SKM-1 (cell line): ENCODE results near the gene NRAS.

Experiments used
- DNase-seq: peaks from one replicate; lab custom pipeline; 2025; ENCODE audit not compliant: unreplicated experiment; lab: John Stamatoyannopoulos, UW

NRAS gene

DNA sequence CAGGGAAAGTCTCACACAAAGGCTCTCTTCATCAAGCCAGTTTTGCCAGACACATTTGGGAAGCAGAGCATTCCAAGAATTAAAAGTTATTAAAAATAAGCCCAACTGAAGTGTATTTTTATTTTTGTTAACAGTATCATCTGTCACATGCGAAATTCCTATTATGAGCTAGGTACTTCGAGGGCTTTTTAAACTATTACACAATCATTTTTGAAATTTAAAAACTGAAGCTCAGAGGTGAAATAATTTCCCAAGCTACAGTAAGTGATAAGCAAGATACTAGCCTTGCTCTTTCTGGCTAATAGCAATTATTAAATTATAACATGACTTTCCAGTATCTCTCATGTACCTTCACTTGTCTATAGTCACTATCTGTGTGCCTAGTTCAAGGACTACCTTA is 12.0 kb upstream of the NRAS start:
- no peak for DNase-seq

DNA sequence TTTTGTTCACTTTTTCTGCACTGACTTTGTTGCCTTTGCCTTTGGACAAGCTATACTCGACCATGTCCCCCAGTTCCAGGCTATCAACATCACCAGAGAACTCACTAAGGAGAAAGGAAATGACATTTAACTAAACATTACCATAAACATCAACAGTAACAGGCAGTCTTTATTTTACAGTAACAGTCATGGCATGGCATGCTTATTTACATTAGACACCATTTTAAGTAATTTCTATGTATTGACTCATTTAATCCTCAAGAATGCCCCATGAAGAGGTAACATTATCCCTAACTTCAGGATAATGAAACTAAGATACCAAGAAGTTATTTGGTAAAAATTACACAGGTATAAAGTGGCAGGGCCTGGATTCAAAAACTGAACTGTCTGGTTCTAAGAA is 8.7 kb upstream of the NRAS start:
- no peak for DNase-seq

DNA sequence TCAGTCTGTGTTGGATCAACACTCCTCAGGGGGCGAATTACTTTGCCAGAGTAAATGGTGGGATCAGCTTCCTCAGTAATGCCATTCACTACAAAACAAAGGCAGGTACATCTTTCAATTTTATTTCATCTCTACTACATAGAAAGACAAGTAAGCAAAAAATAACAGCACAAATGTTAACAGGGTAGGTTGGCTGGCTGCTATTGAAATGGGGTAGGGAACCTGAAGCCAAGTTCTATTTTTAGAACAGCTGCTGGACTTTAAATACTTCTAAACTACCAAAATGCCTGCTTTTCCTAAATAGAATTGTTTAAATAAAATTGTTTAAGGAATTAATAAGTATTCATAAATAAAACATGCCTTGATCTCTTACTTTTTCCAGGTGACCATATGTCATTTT is 7.3 kb upstream of the NRAS start:
- no peak for DNase-seq

DNA sequence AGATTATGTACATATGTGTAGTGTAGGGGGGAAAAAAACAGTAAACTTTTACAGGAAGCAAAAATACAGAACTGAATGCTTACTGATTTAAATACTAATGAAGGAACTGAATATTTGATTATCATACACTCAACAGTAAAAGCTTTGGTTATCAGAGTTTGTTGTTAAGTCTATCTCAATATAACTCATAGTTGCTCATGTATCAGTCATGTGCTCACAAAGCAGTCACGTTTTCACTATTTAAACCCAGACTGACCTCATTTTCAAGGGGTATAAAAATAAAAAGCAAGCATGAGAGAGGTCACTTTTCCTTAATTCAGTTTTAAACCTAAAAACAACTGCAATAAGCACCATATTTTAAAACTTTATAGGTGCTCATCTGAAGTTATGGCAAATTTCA is 6.9 kb upstream of the NRAS start:
- DNase-seq: no peak

DNA sequence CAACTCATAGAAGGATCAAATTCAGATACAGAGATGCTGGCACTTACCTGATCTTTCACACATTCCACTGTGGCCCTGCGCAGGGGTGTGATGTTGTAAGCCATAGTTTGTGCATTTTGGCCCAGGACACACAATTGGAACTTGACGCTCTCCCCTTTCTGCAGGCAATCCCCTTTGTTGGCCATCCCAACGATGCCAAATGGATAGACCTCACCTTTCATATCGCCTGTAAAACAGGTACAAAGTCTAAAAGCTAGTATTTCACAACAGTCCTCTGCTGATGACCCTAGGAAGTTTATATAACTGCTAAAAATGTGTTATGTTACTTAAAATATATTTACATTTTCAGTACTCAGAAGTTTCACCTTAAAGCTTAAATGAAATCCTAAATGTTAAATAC is 3.9 kb upstream of the NRAS start:
- DNase-seq: no peak

DNA sequence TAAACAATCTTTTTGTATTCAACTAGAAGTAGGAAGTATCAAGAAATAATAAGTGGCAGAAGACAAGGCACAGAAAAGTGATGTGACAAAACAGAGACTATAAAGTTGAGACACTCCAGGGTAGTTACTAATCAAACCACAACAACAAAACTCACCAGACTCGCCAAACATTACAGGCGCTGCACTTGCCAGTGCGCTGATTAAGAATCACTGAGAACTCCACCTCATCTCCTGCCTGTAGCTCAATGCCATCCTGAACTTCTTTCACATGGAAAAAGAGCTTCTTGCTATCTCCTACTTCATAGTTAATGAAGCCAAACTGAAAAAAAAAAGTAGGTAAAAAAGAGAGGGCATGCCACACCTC is 2.8 kb upstream of the NRAS start:
- no peak for DNase-seq

DNA sequence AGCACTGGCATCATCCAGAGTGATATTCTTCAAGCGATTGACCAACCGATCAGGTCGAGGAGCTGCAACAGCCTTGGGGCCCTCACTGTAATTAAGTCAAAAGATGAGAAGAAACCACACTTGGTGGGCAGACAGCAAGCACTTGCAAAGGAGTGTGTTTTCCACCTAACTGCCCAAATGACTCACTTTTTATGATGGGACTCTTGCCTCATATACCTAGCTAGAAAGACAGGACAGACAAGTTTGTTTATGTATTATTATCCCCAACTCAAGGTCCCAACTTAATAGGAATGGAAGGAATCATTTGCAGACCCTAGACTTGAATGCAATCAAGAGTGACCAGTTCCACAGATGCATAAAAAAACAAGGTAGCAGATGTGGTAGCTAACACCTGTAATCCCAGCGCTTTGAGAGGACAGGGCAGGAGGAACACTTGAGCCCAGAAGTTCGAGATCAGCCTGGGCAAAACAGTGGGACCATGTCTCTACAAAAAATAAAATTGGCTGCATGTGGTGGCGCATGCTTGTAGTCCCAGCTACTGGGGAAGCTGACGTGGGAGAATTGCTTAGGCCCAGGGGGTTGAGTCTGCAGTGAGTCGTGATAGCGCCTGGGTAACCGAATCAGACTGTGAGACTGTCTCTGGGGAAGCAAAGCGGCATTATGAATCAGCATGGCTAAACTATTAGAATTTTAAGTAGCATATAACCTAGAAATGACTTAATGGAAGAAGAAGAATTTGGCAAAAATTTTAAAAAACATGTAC is 2.3 kb upstream of the NRAS start:
- DNase-seq: no peak

DNA sequence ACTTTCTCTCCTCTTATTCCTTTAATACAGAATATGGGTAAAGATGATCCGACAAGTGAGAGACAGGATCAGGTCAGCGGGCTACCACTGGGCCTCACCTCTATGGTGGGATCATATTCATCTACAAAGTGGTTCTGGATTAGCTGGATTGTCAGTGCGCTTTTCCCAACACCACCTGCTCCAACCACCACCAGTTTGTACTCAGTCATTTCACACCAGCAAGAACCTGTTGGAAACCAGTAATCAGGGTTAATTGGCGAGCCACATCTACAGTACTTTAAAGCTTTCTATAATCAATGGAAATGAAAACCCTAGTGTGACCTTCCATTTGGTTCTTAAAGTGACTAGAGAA is 643 bp downstream of the NRAS start:
- no peak for DNase-seq

DNA sequence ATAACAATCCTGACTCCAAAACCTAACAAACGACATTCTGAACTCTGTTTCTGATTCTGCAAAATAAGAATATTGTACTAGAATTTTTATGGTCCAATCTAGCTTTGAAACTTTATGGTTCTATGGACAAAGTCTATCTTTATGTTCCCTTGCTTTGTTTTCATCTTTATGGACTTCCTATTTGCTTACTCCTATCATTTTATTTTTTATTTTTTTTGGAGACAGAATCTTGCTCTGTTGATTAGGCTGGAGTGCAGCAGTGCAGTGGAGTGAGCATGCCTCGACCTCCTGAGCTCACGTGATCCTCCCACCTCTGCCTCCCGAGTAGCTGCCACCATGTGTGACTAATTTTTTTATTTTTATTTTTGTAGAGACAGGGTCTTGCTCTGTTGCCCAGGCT is 3.6 kb downstream of the NRAS start:
- DNase-seq: no peak

DNA sequence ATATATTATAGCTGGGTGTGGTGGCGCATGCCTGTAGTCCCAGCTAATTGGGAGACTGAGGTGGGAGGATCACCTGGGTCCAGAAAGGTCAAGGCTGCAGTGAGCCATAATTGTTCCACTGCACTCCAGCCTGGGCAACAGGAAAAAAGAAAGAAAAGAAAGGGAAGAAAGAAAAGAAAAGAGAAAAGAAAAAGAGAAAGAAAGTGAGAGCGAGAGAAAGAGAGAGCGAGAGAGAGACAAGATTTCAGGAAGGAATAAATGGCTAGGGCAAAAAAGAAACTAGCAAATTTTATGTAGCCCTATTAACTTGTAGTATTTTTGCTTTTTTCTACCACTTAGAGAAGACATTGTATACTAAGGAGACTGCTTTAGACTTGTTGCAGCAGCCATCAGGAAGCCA is 6.2 kb downstream of the NRAS start:
- no peak for DNase-seq

DNA sequence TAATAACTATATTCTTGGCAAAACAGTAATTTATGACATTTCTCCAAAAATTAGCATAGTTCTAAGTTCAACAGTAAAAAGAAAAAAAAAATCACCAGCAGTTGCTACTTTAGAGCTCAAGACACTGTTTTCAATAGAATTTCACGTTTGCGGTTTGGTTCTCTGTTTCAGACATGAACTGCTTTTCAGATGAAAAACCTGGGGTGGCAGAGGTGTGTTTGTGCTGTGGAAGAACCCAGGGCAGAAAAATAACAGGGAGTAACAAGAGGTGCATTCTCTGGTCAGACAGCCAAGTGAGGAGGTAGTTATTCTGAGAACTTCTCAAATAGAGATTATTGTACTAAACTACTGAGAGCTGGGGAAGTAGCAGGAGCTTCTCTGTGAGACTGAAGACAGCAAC is 9.0 kb downstream of the NRAS start:
- DNase-seq: no peak

DNA sequence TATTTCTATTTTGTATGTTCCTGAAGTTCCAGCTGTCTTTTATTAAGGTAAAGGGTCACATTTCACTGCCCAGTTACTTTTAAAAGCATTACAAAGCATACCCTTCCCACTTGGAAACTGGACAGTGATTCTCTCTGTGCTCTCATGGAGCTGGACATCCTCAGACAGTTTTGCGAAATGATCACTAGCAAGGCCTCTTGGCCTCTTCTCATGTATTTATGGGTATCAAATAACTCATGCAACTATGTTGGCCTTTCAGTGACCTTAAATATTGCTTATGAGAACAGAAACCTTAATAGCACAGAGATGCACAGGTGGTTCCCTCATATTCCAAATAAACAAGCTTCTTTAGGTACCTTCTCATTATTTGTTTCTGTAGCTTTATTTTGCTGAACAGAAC is 13.3 kb downstream of the NRAS start:
- DNase-seq: no peak

DNA sequence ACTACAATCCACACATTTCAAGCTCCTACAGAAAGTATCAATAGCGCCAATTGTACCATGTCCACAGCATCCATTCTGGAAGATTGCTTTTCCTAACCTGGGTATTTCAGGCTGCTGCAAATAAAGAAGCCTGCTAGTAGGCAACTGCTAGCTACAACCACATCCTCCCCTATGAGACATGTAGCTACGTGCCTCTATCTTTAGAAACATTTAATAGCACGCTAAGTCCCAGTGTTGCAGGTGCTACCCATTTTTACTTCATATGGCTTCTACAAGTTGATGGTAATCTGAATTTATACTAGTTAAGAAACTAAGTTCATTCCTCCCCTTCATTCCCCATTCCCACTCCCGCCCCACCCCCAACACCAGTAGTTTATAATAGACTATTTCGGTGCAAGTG is 13.8 kb downstream of the NRAS start:
- DNase-seq: no peak

DNA sequence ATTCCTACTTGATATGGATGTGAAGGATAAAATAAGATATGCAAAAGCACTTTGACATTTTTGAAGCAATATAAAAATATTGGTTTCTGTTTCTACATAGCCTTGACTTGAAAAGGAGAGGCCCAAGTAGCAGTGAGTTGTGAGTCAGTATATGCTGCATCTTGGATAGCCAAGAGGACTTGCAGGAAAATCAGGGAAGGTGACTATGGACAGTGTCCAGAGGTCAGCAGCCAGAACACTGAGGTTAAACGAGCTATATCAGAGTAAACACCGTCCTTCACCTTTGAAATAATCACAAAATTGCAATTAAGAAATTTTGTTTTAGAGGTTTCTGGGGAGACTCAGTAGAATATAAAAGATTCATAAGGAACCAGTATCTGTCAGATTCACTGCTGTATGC is 14.6 kb downstream of the NRAS start:
- DNase-seq: no peak

DNA sequence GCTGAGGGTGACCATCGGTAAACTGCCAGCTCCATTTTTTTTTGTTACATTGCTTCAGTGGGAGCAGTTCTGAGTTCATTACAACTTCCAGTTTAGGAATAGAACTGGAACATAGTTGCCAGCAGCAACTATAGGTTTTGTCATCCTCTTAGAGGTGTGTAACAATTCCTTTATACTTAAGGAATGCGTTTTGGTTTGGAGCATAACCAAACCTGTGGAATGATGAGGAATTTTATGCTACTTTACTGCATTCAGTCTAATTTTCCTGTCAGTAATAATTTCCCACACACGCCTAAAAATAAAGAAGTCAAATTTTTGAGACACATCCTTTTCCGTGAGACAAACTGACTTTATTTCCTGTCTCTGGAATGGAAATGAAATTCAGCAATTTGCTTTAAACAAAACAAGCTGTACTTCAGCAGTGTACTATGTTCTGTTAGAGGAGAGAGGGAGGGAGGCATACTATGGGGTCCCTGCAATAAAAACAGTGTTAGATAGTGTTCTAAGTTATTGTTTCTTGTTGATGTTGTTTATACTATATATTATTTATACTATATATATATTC is 16.5 kb downstream of the NRAS start:
- DNase-seq: no peak

DNA sequence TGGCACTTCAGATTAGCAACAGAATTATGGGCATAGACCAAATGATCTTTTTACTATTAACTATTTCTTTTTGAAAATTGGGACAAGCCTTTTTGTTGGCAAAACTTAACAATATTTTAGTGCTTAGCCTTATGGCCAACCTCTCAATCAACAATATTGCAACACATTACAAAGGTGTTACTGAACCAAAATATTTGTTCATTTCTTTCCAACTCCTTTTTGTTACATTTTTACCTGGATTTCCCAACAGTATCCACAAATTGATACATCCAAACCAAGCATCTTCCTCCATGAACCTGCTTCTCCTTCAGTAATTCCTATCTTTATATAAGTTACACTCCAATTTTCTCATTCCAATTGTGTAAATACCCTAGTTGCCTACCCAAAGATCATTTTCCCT is 19.8 kb downstream of the NRAS start:
- DNase-seq: no peak

DNA sequence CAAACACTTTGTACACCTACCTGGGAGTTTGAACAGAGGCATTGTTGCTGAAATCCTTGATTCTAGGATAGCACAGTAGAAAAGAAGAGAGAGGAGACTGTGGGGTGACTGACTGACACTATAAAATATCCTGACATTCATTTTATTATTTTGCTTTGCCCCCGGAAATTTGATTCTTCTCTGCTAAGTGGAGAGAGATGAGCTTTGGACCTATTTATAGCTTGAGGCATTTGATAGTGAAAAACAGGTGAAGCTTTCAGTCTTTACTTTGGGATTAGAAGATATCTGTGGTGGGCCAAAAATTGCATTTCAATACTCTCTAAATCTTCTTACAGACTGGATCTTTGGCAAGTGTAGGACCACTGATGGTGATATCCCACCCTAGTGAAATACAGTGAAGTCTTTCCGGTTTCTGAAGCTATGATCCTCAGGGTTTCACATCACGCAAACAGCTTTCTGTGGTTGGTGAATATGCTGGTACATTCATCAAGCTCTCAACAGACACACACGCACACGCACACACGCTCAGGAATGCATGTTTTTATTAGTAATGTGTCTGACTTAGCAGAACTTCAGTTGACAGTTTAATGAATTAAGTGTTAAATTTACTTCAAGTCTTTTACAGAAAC is 21.0 kb downstream of the NRAS start, which contains the start of gene AMPD1:
Gene AMPD1 (minus strand): TSS at position 117 of the 629 bp plus-strand sequence. CDS start 75 bp downstream, at position 42.
- no peak for DNase-seq

DNA sequence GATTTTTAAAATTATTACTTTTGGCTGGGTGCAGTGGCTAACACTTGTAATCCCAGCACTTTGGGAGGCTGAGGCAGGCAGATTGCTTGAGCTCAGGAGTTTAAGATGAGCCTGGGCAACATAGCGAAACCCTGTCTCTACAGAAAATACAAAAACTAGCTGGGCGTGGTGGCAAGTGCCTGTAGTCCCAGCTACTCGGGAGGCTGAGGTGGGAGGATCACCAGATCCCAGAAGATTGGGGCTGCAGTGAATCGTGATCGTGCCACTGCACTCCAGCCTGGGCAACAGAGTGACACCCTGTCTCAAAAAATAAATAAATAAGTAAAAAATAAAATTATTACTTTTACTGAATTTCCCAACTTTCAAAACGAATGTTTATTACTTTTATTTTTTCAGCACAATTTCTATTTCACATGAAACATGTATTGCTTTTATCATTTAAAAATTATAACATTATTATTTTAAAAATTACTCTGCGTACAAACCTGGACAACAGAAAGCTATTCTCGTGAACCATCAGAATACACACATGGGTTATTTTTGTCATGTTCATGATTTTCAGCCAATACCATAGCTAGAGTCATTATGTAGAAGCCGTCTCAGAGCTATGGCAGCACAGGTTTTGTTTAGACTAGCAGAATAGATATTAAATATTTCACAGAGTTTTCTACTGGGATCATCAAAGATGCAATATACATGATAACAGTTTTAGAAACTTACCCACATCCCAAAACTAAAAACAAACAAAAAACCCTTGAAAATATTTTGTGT is 21.8 kb downstream of the NRAS start:
- no peak for DNase-seq

DNA sequence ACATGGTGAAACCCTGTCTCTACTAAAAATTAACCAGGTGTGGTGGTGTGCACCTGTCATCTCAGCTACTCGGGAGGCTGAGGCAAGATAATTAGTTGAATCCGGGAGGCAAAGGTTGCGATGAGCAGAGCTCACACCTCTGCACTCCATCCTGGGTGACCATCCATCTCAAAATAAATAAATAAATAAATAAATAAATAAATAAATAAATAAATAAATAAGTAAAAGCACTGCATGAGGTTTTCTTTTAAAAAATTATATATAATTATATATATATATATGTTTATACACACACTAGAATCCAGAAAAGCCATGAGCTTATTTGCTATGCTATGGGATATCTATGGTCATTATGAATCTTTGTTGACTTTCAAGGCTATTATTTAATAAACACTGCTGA is 23.6 kb downstream of the NRAS start:
- no peak for DNase-seq

DNA sequence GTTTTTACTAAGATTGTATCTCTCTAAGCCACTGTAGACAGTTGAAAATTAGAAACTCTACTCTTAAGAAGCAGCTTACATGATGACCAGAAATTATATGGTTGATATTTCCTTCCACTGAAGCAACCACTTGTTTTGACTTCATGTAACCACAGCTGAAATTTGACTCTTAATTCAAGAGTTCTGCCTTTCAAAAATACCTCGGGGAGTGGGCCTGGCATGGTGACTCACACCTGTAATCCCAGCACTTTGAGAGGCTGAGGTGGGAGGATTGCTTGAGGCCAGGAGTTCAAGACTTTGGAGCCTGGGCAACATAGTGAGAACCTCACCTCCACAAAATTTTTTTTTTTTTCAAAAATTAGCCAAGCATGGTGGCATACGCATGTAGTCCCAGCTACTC is 25.5 kb downstream of the NRAS start:
- no peak for DNase-seq

DNA sequence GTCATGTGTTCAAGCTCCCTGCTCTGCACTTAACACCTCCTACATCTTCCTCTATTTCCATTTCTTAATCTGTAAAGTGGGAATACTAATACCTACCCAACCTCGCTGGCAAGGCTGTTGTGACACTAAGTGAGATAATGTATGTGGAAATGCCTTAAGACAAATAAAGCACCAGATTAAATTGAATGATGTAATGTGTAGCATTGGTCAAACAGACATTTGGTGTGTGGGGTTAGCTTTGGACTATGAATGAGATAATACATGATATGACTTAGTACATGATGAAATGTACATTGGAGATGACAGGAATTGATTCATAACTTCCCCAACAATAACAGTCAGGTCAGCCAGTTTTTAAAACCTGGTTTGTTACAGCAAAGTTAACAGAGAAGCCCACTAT is 26.4 kb downstream of the NRAS start:
- no peak for DNase-seq

DNA sequence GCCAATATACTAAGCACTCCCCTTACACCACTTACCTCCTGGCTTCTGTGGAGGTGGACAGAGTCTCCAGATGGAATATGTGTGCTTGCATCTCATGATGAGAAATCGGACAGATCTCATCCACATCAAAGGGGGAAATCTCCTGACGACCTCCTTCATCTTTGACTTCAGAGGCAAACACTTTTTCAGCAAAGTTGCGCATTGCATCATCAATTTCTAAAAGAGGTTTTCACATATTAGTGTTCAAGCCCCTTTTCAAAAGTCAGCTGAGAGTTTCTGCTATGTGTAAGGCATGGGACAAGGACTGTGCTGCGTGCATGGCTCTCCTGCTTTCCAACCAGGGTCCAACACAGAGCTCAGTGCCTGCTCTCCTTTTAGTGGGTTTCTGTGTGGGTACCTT is 28.0 kb downstream of the NRAS start:
- no peak for DNase-seq
